ENCODE data around the gene PCBP3.
"Not testable (repeated sequence)": the region's sequence is repeated elsewhere in the genome, so short reads cannot be mapped to it uniquely, and the experiment has no call there.

Gene PCBP3

DNA sequence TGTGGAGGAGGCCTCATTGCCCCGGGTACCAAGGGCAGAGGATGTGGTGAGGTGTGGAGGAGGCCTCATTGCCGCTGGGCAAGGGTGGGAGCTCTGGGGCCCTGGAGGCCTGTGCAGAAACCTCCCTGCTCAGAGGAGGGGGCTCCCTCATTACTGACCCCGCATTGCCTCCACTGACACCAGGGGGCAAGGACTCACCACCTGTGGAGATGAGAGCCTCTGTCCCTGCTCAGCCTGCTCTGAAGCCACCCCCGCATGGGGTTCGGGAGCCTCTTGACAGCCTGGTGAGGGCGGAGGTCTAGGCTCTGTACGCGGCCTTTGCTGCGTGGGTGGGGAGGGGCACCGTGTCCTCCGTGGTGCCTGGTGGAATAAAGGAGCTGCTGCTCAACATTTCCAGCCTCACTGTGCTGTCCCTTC, 243.1 kb downstream of the PCBP3 start:
- DNase-seq = no peak

DNA sequence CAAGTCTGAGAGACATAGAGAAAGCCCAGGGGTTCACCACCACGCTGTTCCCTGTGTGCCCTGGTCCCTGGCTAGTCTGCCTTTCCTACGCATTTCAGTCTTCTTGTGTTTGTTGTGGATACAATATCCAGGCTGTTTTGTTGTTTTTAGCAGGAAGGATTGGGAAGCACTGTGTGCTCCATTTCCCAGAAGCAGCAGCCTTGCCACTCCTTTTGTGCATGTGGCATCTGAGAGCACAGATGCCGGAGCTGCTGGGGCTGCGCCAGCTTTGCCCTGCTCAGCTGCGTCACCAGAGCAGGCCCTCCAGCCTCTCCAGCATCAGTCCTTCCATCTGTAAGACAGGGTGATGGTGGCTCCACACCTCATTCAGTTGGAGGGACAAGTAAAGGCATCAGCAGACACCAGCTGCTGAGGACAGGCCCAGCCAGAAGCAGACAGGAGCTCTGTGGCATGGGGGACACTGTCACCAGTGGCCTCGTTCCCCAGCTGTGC, 243.6 kb downstream of the PCBP3 start:
- no peak for DNase-seq

DNA sequence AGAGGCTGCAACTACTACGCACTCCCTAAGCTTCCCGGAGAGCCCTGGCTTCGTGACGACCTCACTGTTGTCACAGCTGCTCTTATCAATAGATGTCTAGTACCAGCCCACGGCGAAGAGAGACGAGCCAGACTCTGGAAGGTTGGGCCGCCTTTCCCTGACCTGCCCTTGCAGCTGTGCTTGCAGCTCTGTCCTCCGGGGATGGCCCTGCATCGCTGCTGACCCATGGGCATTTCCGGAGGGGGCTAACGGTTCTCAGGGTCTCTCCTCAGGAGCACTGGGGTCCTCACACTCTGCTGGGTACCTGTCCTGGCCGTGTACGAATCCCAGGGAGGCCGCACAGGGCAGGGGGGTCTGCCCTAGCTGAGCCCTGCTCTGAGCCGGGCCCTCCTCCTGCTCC, 244.3 kb downstream of the PCBP3 start:
- DNase-seq = no peak

DNA sequence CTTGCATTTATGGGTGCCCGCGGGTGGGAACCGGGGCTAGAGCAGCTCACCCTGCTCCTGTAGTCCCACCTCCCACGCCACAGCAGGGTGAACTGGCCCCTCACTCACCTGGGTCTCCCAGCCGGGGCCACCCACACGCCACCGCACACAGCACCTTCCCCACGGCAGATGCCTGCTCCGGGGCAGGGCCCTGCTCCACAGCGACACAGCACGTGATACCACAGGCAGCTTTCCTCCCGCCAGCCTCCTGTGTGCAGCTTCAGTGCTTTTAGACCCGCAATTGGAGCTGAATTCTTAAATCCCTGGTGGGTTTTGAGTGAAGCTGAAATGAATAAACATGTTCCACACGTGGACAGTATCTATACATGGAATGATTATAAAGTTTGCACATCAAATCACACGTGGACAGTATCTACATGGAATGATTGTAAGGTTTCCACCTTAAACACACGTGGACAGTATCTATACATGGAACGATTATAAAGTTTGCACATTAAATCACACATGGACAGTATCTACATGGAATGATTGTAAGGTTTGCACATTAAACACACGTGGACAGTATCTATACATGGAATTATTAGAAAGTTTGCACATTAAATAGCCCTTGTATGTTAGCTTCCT, 245.0 kb downstream of the PCBP3 start:
- DNase-seq = no peak

DNA sequence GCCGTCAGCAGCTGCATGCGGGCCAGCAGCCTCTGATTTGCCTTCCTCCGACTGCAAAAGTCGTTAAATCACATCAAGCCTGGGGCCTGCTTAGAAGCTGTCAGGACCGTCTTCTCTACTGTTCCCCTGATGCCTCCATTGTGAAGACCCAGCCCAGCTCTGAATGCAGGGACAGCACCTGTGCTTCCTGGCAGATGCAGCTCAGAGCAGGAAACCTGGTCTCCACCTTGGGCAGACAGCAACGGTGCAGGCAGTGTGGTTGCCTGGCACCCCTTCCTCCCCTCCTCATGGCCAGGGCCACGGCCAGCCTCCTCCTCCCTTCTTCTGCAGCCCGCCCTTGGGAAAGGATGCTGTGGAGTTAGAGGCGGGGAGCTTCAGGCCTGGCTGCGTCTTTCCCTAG, 245.7 kb downstream of the PCBP3 start:
- DNase-seq = no peak

DNA sequence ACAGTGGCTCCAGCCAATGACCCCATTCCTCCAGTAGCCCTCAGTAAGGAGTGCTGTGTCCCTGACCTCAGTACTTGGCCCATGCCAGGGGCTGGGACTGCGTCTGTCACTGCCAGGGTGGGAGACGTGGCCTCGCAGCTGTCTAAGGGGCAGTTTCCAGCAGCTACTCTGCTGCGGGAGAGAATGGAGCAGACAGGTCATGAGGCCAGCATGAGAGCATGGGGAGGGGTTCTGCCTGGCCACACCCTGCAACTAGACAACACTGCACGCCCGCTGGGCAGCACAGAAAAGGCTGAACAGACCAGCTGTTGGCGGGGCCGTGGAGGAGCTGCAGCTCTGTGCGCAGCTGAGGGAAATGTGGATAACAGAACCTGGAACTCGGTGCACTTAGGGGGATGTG, 246.4 kb downstream of the PCBP3 start:
- no peak for DNase-seq

DNA sequence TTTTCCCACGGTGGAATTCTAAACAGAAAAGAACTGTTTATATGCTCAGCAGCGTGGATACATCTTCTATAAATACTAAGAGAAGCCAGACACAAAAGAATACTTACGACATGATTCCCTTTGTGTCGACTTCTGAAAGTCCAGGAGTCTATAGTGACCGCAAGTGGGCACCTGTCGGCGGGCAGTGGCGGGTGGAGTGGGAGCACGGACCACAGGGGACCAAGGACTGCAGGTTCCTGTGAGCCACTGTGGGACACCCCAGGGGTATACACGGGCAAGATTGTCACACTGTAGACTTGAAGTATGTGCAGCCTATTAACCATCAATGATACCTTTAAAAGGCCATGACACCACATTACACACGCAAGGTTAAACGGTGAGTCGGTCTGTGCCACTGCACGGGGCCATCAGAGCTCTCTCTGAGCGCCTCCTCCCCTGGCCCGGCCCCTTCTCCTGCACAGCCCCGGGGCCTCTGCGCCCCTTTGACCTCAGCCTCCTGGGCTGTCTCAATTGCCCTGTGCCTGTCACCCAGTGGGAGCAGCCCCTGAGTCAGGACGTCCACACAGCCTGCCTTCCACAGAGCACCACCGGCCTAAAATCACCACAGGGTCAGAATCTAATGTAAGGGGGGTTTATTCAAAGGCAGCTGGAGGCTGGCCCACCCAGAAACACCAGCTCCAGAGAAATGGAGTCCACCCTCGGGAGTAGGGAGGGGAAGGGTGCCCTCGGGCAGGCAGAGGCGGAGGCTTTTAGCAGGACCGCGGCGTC, 248.0 kb downstream of the PCBP3 start:
- no peak for DNase-seq

DNA sequence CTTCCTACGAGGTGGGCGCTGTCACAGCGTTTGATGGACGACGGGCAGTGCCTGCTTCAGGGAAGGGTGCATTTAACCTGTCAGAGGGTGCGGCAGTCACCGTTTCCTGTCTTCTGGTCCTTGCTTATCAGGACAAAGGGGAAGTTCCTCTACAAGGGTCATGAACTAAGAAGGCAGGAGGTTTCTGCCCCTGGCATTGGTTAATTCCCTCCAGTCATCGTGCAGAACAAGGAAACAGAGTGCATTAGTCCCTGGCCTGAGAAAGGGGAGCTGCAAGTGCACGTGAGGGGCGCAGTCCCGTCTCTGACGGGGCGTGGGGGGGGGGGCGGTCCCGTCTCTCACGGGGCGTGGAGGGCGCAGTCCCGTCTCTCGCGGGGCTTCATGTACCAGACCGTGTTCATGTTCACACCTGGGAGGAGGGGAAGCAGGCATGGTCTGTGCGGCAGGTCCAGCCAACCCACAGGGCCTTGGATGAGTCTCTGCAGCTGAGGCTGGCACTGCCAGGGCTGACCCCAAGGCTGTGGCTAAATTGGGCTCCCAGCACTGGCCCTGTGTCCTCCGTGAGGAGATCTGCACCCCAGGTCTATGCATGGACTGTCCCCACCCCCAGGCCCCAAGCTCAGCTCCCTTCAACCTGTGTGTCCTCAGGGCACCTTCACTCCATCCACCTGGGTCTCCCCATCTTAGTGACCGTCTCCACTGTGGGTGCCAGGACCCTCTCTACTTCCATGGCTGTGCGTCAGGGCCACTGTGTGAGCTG, 248.8 kb downstream of the PCBP3 start:
- no peak for DNase-seq

DNA sequence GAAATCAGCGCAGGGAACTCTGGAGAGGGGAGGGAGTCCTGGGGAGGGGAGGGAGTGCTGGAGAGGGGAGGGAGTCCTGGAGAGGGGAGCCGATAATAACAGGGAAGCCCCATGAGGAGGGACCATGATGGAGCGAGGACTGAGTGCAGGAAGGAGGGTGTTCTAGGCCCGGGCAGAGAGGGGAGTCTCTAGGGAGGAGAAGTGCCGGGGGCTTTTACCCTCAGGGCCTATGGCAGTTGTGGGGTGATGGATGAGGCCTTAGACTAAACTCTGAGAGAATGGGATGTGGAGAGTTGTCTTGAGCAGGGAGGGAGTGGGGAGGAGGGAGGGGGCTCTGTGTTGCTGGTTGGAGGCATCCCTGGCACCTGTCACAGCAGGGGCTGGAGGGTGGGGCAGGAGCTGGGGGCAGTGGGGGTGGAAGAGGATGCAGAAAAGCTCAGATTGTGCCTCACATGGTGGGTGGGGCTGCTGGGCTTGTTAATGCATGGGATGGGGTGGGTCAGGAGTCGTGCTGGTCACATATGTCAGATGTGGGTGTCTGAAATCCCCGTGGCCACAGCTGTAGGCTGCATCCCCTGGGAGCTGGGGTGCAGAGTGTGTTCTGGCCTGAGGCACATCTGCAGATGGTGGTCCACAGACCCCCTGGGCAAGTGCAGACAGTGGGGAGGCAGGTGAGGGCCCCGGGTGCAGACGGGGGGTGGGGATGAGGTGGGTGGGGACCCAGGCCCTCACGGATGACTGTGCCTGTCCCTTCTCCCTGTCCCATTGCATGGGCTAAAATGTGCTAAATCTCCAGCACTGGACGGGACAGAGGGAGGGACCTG, 249.6 kb downstream of the PCBP3 start:
- no peak for DNase-seq

DNA sequence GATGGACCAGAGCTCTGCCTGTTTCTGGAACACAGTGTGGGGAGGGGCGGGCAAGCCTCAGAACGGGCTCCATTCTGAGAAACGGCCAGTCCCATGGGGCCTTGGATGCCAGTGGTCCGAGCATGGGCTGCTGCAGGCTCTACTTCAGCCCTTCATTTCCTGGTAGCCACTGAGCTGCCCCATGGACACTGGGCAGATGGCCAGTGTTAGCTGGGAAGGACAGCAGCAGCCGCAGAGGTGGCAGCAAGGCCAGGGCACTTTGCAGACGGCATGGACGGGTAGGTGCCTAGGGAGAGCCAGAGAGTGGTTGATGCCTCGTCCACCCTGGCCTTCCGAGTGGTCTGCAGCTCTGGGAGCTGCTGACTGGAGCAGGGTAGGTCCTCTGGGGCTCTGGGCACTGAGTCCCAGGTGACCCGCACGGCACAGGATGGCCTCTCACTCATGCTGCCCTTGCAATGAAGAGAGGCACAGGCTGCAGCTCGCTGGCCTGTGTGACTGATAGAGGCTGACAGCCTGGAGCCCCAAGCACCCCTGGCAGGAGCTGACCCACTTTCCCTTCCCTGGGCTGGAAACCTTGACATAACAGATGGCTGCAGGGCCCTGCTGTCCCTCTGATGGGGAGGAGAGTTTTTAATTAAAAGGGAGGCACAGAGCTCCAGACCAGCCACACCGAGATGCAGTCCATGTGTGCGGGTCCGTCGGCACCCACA, 250.4 kb downstream of the PCBP3 start:
- no peak for DNase-seq

DNA sequence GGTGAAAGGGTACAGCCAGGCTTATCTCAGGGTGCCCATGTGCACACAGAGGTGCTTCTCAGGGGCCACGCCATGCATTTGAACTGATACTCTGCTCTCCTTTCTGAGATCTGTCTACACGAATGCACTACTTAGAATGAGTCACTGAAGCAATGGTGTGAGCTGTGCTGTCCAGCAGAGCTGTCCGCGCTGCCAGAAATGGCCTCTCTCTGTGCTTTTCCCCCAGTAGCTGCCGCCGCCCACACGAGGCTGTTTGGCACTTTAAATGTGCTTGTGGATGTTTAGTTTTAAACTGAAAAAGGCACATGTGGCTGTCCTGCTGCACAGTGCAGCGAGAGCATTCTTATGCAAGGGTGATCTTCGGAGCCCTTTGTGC, 250.9 kb downstream of the PCBP3 start:
- no peak for DNase-seq

DNA sequence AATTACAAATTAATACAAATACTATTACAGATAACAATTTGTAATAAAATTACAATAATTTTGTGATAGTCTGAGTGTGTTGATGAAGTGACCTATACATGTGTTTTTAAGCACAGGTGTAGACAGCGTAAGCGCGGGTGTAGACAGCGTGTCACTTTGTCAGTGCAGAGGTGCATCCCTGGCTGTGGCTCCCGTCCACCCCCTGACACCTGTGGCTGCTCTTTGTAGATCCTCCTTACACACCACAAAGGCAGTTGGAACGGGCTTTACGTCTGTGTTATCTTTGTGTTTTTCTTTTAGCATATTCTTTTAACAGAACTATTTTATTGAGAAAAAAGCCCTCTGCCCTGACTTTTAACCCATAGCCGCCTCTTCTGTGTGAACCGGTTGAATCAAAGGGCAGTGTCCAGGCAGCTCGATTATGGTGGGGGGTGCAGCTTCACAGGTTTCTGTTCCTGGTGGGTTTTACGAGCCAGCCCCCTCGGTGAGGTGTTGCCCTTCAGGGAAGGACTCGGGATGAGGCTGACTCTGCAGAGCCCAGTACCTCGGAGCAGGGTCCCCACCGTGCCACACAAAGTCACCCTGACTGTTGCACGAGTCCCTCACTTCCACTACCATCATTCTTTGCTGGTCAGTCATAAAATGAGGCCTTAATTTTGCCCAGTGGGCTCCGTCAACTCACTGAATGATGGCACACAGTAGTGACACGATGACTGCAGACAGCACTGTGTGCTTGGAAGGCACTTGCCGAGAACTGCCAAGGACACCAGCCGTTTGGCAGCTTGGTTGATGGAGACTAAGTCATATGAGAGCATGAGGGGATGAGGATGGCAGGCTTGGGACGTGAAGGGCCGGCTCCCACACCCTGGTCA, 251.6 kb downstream of the PCBP3 start:
- no peak for DNase-seq

DNA sequence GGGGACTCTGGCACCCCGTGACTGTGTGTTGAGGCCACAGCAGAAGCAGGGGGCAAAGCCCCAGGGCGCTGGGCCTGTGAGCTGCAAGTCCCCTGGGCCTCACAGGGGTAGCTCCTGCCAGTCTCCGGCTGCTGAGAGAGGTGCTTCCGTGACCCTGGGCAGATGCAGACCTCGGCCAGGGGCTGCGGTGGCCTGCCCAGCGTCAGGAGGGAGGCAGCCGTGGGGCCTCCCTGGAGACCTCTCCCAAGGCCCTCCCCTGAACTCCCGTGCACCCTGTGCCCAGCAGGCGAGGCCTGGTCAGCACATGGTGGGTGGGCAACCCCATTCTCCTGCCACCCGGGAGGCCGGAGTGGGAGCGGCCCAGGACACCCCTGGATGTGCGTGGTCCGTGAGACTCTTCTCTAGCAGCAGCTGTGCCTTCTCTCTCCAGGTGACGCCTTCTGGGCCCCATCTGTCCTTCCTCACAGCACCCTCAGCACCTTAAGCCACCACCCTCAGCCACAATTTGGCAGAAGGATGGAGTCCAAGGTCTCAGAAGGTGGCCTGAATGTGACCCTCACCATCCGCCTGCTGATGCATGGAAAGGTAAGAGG, 252.3 kb downstream of the PCBP3 start:
- no peak for DNase-seq

DNA sequence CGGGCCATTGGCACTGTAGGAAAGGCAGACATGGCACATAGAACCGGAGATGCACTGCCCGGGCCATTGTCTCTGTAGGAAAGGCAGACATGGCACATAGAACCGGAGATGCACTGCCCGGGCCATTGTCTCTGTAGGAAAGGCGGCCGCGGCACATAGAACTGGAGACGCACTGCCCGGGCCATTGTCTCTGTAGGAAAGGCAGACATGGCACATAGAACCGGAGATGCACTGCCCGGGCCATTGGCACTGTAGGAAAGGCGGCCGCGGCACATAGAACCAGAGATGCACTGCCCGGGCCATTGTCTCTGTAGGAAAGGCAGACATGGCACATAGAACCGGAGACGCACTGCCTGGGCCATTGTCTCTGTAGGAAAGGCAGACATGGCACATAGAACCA, 252.9 kb downstream of the PCBP3 start:
- DNase-seq = not testable (repeated sequence)

DNA sequence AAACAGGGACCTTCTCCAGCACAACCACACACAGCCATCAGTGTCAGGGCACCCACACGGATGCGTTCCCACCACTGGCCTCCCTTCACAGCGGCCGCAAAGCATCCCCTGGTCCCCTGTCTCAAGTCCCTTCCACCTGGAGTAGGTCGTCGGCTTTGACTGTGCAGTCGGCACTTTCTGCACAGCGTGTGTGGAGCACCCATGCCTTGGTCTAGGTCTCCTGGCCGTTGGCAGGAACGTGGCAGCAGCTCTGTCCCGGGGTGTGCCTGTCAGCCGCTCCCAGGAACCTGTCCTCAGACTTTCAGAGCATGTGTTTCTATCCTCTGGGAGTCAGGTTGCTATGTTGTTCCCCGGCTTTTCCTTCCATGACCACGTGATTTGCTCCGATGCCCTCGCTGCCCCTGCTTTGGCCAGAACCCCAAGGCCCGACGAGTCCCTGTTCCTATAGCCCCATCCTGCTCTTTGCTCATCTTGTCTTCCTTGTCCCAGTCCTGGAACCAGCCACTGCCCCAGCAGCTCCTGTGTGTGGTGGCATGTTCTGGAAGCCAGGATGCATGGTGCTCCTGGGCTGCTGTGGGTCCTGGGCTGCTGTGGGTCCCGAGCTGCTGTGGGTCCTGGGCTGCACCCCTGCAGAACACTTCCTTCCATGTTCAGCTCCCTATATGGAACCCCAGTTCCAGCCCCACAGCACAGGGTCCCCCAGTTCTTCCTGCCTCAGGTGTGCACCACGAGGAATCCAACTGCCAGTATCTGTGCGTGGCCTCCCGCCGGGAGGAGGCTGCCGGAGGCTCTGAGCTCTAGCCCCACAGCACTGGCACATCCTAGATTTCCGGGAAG, 253.9 kb downstream of the PCBP3 start:
- no peak for DNase-seq

DNA sequence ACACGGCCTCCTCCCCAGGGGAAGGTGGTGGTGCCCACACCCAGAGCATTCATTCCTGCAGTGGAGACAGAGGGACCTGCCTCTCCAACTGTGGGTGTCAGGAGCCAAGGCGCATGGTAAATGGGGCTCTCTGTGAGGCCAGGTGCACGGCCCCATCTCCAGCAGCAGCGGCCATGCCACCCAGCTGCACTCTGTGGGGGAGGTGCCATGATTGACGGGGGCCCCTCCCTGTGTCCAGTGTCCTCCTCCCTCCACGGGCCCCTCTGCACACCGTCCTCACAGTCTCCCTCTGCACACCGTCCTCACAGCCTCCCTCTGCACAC, 254.5 kb downstream of the PCBP3 start:
- DNase-seq = no peak

DNA sequence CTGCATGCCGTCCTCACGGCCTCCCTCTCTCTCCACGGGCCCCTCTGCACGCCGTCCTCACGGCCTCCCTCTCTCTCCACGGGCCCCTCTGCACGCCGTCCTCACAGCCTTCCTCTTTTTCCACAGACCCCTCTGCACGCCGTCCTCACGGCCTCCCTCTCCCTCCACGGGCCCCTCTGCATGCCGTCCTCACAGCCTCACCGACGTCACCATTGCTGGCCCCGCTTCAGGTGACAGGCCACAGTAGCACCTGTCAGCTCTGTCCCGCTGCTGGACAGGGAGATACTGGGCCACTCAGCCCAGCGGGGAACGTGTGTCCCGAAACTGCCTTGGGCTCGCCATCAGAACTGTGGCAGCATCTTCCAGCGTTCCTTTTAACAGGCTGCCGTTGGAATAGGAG, 255.3 kb downstream of the PCBP3 start:
- no peak for DNase-seq

DNA sequence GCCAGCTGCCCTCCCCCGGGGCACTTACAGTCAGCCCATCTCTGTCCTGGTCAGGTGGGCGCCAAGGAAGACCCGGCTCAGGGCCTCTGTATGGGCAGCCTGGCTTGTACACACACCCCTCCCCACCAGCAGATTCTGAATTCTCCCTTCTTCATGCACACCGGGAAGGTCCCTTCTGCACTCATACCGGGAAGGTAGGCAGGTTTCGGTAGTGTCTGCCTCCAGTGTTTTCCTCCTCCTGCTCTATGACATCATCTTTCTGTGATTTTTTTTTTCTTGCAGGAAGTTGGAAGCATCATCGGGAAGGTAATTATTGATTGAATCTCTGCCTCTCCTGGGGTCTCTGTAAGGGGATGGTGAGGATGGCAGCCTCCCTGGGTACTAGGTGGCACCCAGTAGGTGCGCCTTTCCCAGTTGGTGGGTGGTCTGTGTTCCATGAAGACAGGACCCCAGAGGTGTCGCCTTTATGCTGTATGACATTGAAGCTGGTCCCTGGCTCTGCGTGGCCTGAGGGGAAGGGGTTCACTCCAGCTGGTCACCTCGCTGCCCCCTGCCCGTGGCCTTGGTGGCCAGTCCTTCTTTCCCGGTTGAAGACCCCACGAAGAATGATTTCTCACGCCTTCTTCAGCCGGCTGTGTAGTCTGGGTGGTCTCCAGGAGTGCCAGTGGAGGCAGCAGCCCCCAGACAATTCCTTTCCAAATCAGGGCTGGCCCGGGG, 255.9 kb downstream of the PCBP3 start:
- DNase-seq = no peak
